KMS-11 (cell line): Measurements from ENCODE around the gene SAMD7.
A peak's percentile ranks its signal among the peaks of the same experiment; 100 is the strongest.

Experiments used
- H2AFZ ChIP-seq: fragments of 200-600 bp; sonication (generic); 2 replicates; pipeline ENCODE4 v1.6.1; 2016; ENCODE audit warnings: antibody characterized with exemption, mixed run types, low read depth
- H3K27ac ChIP-seq: fragments of 200-600 bp; sonication (generic); 2 replicates; pipeline ENCODE4 v1.6.1; 2016; ENCODE audit warnings: mild to moderate bottlenecking, mixed run types
- H3K27me3 ChIP-seq: fragments of 200-600 bp; sonication (generic); 2 replicates; pipeline ENCODE4 v1.6.1; 2017; ENCODE audit warnings: mild to moderate bottlenecking, low read depth, mixed run types, moderate library complexity; ENCODE audit not compliant: insufficient read depth
- H3K36me3 ChIP-seq: fragments of 200-600 bp; sonication (generic); 2 replicates; pipeline ENCODE4 v1.6.1; 2017; ENCODE audit warnings: mild to moderate bottlenecking, mixed run types; ENCODE audit not compliant: insufficient read depth
- H3K4me1 ChIP-seq: fragments of 200-600 bp; sonication (generic); 2 replicates; pipeline ENCODE4 v1.6.1; 2016; ENCODE audit warnings: mild to moderate bottlenecking, low read depth, mixed run types; ENCODE audit not compliant: poor library complexity, severe bottlenecking
- H3K4me2 ChIP-seq: fragments of 200-600 bp; sonication (generic); 2 replicates; pipeline ENCODE4 v1.7.0; 2016; ENCODE audit warnings: mild to moderate bottlenecking, mixed run types
- H3K4me3 ChIP-seq: fragments of 200-600 bp; sonication (generic); IDR thresholded peaks from 2 replicates; pipeline ENCODE4 v1.6.1; 2017; ENCODE audit warnings: low read depth, low read length, mixed read lengths; ENCODE audit not compliant: insufficient read depth
- H3K79me2 ChIP-seq: fragments of 200-600 bp; sonication (generic); 2 replicates; pipeline ENCODE4 v1.6.1; 2016; ENCODE audit warnings: low read depth, mixed run types; ENCODE audit not compliant: insufficient read depth
- H3K9ac ChIP-seq: fragments of 200-600 bp; sonication (generic); 2 replicates; pipeline ENCODE4 v1.6.1; 2016; ENCODE audit warnings: mild to moderate bottlenecking, mixed run types
- H4K20me1 ChIP-seq: fragments of 200-600 bp; sonication (generic); 2 replicates; pipeline ENCODE4 v1.6.1; 2016; ENCODE audit warnings: mild to moderate bottlenecking, mixed run types; ENCODE audit not compliant: insufficient read depth
- TF ChIP-seq, protein P1 (sequence below): fragments of 200-600 bp; sonication (generic); conservative IDR thresholded peaks from 2 replicates; pipeline ENCODE4 v1.6.1; 2017; ENCODE audit warnings: low read depth, mild to moderate bottlenecking, antibody characterized with exemption, low read length, moderate library complexity, mixed read lengths

SAMD7 gene

DNA sequence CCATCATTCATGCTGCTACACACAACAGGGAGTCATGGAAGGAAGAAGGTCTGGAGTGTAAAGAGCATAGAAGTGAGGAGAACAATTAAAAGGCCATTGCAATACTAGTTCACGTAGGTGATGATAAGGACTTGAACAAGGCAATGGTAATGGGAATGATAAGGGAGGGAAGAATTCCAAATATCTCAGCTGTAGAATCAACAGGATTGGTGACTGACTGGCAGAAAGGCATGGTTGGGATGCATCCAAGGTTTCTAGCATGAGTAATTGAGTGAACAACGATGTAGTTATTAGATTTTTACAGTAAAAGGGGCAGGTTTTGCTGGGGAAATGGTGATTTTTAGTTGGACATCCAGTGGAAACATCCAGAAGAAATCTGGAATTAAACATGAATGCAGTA is 52.8 kb downstream of the SAMD7 start:
- TF ChIP-seq, protein P1, sequence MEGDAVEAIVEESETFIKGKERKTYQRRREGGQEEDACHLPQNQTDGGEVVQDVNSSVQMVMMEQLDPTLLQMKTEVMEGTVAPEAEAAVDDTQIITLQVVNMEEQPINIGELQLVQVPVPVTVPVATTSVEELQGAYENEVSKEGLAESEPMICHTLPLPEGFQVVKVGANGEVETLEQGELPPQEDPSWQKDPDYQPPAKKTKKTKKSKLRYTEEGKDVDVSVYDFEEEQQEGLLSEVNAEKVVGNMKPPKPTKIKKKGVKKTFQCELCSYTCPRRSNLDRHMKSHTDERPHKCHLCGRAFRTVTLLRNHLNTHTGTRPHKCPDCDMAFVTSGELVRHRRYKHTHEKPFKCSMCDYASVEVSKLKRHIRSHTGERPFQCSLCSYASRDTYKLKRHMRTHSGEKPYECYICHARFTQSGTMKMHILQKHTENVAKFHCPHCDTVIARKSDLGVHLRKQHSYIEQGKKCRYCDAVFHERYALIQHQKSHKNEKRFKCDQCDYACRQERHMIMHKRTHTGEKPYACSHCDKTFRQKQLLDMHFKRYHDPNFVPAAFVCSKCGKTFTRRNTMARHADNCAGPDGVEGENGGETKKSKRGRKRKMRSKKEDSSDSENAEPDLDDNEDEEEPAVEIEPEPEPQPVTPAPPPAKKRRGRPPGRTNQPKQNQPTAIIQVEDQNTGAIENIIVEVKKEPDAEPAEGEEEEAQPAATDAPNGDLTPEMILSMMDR, result no peak
- no peaks in the 10 kb centered on the region for H3K36me3 ChIP-seq
- H2AFZ ChIP-seq, result no peak overlapping the region
- H3K4me3 ChIP-seq, result no peak overlapping the region
- no peaks in the 10 kb centered on the region for H3K27me3 ChIP-seq
- no peak overlapping the region for H3K27ac ChIP-seq
- H3K4me1 ChIP-seq, result peaks cover 27% of the 10 kb centered on the region
- H3K9ac ChIP-seq, result no peak overlapping the region
- H4K20me1 ChIP-seq, result no peaks in the 10 kb centered on the region
- H3K79me2 ChIP-seq, result peaks cover 23% of the 10 kb centered on the region
- no peak overlapping the region for H3K4me2 ChIP-seq

DNA sequence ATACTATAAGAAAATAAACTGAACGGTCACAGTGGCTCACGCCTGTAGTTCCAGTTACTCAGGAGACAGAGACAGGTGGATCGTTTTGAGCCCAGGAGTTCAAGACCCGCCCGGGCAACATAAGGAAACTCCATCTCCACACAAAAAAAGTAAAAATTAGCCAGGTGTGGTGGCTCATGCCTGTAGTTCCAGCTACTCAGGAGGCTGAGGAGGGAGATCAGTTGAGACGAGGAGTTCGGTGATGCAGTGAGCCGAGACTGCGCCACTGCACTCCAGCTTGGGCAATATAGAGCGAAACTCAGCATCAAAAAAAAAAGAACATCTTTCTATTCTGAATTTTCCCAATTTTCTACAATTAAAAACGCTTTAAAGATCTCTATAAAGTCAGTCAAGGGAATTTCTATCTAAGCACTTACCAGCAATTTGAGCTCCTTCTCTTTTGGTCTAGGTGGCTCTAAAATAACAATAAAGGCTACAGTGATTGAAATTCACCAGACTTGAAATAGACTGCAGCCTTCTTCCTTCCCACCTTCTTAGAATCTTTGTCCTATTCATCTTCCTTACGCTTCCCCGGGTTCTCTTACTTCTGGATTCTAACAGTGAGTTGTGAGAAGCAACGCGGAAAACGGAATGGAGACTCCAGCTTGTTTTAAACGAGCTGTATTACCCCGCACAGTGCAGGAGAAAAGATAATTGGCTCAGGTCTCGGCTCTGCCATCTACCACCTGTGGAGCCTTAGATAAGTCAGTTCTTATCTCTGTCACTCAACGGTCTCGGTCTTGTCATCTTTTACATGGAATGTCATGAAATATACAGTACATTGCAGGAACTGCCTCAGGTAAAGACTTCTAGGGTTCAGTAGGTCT is 54.4 kb downstream of the SAMD7 start:
- TF ChIP-seq, protein P1, result no peak; the same call in 1 of the 2 replicates
- H3K27me3 ChIP-seq, result no peaks in the 10 kb centered on the region
- H3K36me3 ChIP-seq, result no peaks in the 10 kb centered on the region
- H2AFZ ChIP-seq, result peak overlapping the region; percentile 95
- H3K9ac ChIP-seq, result peak overlapping the region; percentile 86; the same call in 1 of the 2 replicates
- H3K4me1 ChIP-seq, result peaks cover 30% of the 10 kb centered on the region
- H4K20me1 ChIP-seq, result no peaks in the 10 kb centered on the region
- peak overlapping the region; percentile 76 for H3K4me2 ChIP-seq
- H3K79me2 ChIP-seq, result peaks cover 40% of the 10 kb centered on the region
- H3K27ac ChIP-seq, result 0 out of 2 replicates have a peak overlapping the region, but pooled peaks have one; percentile 66
- peak overlapping the region; percentile 60 for H3K4me3 ChIP-seq

DNA sequence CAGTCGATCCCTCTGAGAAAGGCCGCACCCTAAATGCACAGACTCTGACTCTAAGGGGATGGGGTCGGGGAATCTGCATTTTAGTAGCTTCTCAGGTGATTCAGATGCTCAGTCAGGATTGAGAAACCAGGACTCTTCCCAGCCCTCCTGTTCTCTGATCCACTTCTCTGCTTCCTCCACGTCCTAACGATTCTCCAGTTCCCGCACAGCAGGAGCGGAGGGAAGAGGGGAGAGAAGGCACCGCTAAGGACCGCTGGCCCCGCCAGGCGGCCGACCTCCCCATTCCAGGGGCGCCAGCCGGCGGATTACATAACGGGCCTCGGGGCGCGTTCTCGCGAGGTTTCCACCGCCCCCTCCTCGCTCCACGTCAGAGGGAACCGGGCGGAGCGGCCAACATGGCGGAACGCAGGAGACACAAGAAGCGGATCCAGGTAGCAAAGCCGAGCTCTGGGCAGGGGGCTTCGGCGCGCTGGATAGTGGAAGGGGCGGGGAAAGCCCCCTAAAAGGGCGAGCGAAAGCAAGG is 55.1 kb downstream of the SAMD7 start, which contains the start of gene SEC62:
Gene SEC62 (plus strand): TSS at position 380 of the 523 bp plus-strand sequence. CDS start 16 bp downstream, at position 396.
- peaks cover 47% of the 10 kb centered on the region for H3K79me2 ChIP-seq
- peaks cover 30% of the 10 kb centered on the region for H3K4me1 ChIP-seq
- no peaks in the 10 kb centered on the region for H3K27me3 ChIP-seq
- H4K20me1 ChIP-seq, result no peaks in the 10 kb centered on the region
- H3K4me2 ChIP-seq, result peak within 1 kb of the TSS; percentile 80
- H3K4me3 ChIP-seq, result peak within 1 kb of the TSS; percentile 93
- TF ChIP-seq, protein P1, result peak; percentile 35
- peak within 1 kb of the TSS; percentile 86 for H3K9ac ChIP-seq
- H3K27ac ChIP-seq, result peak within 1 kb of the TSS; percentile 66
- H2AFZ ChIP-seq, result peak within 1 kb of the TSS; percentile 95
- no peaks in the 10 kb centered on the region for H3K36me3 ChIP-seq

DNA sequence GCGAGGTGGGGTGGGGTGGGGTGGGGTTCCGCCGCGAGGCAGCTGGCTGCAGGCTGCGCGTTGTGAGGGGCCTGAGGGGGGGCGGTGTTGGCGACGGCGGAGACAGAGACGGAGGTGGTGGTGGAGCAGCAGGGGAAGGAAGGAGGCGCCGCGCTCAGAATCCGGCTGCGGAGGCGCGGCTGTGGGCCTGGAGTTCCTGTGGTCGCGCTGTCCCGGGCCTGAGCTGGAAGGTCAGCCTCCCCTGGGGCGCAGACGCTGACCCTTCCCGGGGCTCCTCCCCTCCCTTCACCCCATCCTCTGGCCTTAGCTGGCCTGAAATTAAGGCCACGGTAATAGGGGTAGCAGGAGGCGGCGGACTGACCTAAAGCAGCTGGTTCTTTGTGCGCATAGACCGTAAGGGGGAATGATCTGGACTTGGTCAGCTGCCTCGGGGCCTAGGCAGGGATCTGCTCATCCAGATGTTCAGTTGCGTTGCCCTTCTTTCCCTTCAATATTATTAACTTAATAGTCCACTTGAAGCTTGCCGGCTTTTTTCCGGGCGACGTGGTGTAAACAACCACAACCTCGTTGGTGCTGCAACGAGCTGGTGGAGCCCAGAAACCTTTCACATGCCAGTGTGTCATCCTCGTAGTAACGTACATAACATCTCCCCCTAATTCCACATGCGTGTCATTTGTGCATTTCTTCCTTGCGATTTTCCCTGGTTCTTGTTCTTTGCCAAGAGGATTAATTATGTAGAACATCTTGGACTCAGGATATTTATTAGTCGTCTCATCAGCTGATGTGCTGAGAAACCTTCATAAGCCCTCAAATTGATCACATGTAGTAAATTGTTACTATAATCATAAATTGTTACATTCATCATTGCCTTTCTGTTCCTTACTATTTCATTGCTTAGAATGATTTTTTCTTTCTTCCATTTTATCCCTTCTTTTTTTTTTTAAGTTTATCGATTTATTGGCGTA is 55.9 kb downstream of the SAMD7 start:
- peak overlapping the region; percentile 93 for H3K4me3 ChIP-seq
- peaks cover 30% of the 10 kb centered on the region for H3K4me1 ChIP-seq
- peak overlapping the region; percentile 80 for H3K4me2 ChIP-seq
- peak overlapping the region; percentile 95 for H2AFZ ChIP-seq
- TF ChIP-seq, protein P1, result no peak
- H4K20me1 ChIP-seq, result no peaks in the 10 kb centered on the region
- peaks cover 54% of the 10 kb centered on the region for H3K79me2 ChIP-seq
- H3K36me3 ChIP-seq, result no peaks in the 10 kb centered on the region
- peak overlapping the region; percentile 86 for H3K9ac ChIP-seq
- peak overlapping the region; percentile 66 for H3K27ac ChIP-seq
- H3K27me3 ChIP-seq, result no peaks in the 10 kb centered on the region
